ENCODE data around the gene FAM124B. TPM values are rescaled to one million over a fixed set of nuclear protein-coding genes. Genes with fewer than 3 reads are reported as not detected.

The FAM124B gene
- total and polyA plus RNA-seq, 8 donors: 0.09 to 0.78 (median 0.29) TPM; not detected in 1

DNA sequence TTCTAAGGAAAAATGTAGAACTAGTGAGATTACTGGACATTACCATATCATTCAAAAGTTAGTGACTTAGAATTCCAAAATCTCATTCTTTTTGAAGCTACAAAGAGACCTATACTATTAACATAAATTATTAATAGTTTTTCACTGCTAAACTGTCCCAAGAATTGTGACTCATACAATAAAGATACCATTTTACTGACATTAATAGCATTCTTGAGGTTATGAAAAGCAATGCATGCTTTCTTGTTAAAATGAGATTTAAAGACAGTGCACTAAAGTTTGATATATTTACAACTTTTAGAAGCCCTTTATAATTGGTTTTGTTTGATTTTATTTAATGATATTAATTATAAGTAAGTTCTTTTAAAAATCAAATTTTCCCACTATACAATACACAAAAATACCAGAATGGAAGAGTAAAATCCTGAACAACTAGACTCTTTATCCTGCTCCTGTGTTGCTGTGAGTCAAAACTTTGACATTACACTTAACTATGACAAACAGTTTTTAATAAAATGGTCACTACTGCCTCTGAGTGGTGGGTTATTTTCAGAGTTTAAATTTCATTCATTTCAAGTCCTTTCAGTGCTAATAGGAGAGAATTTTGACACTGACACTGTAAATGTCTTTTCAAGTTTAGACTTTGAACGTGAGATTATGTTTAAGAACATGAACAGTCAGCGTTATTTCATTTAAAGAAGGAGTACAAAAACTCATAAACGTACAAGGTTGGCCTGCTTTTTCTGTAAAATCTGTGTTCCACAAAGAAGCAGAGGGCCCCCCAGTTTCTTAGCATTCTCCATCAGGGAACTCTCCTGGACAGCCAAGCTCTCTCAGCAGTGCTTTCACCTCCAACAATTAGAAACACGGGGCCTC is 54.5 kb downstream of the FAM124B start:
- TF ChIP-seq, protein P1, sequence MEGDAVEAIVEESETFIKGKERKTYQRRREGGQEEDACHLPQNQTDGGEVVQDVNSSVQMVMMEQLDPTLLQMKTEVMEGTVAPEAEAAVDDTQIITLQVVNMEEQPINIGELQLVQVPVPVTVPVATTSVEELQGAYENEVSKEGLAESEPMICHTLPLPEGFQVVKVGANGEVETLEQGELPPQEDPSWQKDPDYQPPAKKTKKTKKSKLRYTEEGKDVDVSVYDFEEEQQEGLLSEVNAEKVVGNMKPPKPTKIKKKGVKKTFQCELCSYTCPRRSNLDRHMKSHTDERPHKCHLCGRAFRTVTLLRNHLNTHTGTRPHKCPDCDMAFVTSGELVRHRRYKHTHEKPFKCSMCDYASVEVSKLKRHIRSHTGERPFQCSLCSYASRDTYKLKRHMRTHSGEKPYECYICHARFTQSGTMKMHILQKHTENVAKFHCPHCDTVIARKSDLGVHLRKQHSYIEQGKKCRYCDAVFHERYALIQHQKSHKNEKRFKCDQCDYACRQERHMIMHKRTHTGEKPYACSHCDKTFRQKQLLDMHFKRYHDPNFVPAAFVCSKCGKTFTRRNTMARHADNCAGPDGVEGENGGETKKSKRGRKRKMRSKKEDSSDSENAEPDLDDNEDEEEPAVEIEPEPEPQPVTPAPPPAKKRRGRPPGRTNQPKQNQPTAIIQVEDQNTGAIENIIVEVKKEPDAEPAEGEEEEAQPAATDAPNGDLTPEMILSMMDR (IDR thresholded peaks at IDR 0.05): no peak
- H3K9me3 ChIP-seq: no peaks in the 10 kb centered on the region
- FAIRE-seq (no peak), ATAC-seq (no peak), DNase-seq (no peak)
- H3K27me3 ChIP-seq: no peaks in the 10 kb centered on the region
- H3K4me3 ChIP-seq: no peak overlapping the region
- H3K27ac ChIP-seq: no peak overlapping the region
- no peaks in the 10 kb centered on the region for H3K36me3 ChIP-seq
- intact Hi-C loops (cut with DNase I): no loop called here
- 70 to 71% methylated on average over 4 of the region's 4 CpGs for WGBS, 2 donors
- H3K4me1 ChIP-seq: no peaks in the 10 kb centered on the region

DNA sequence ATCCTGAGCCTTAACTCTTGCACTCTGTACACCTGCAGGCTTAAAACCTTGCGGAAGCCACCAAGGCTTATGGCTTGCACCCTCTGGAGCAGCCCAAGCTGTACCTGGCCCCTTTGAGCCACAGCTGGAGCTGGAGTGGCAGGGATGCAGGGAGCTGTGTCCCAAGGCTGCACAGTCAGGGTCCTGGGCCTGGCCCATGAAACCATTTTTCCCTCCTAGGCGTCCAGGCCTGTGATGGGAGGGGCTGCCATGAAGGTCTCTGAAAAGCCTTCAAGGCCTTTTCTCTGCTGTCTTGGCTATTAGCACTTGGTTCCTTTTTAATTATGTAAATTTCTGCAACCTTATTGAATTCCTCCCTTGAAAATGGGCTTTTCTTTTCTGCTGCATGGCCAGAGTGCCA is 56.4 kb downstream of the FAM124B start:
- Histone ChIP-seq H3K9me3 (no peaks in the 10 kb centered on the region), H3K36me3 (no peaks in the 10 kb centered on the region), H3K27ac (no peak overlapping the region), H3K4me1 (no peaks in the 10 kb centered on the region), H3K4me3 (no peak overlapping the region), H3K27me3 (no peaks in the 10 kb centered on the region)
- DNase-seq (no peak), ATAC-seq (no peak), FAIRE-seq (no peak)
- TF ChIP-seq, protein P1 (IDR thresholded peaks at IDR 0.05): no peak
- intact Hi-C loops (cut with DNase I): no loop called here
- WGBS, 2 donors: 64 to 96% methylated on average over 2 of the region's 2 CpGs

- ATAC-seq: no peak
- WGBS, 2 donors: 31 to 43% methylated on average over 4 of the region's 4 CpGs
- no peaks in the 10 kb centered on the region for H3K27me3 ChIP-seq
- no peaks in the 10 kb centered on the region for H3K9me3 ChIP-seq
- H3K4me3 ChIP-seq: no peak overlapping the region
- no peaks in the 10 kb centered on the region for H3K4me1 ChIP-seq
- intact Hi-C loops (cut with DNase I): no loop called here
- H3K36me3 ChIP-seq: no peaks in the 10 kb centered on the region
- no peak for DNase-seq
- TF ChIP-seq, protein P1 (IDR thresholded peaks at IDR 0.05): no peak
- no peak overlapping the region for H3K27ac ChIP-seq
- no peak for FAIRE-seq
Observed at GRCh38 chr2:224343226-224343625, 58.7 kb downstream of the FAM124B start.

GRCh38 chr2:224335991-224336390 is 65.9 kb downstream of the FAM124B start:
- 35 to 57% methylated on average over 1 of the region's 1 CpG for WGBS, 2 donors
- Histone ChIP-seq H3K9me3 (no peaks in the 10 kb centered on the region), H3K27ac (no peak overlapping the region), H3K4me3 (no peak overlapping the region), H3K27me3 (no peaks in the 10 kb centered on the region), H3K4me1 (no peaks in the 10 kb centered on the region), H3K36me3 (no peaks in the 10 kb centered on the region)
- TF ChIP-seq, protein P1 (IDR thresholded peaks at IDR 0.05): no peak
- intact Hi-C loops (cut with DNase I): no loop called here
- no peak for FAIRE-seq
- no peak for ATAC-seq
- DNase-seq: no peak

DNA sequence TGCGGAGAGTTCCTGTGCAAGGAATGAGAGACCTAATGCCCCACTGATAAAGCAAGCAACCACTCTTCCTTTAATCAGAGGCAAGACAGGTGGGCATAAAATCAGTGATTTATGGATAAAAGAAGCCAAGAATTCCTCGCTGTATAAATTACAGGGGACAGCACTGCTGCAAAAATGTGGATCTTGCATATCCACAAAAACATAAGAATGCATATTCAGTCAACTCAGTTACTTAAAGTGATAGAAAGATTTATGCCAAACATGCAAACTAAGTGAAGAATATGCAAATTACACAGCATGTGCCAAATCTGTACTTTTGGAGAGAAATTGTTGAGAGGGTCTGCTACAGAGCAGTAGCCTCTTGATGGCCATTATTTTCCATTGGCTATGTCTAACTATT is 67.2 kb downstream of the FAM124B start:
- WGBS, 2 donors: 56 to 72% methylated on average over 2 of the region's 2 CpGs
- no peak for ATAC-seq

More for the DNA sequence above, 67.2 kb downstream of the FAM124B start:
- TF ChIP-seq, protein P1 (IDR thresholded peaks at IDR 0.05): no peak
- intact Hi-C loops (cut with DNase I): no loop called here
- no peaks in the 10 kb centered on the region for H3K36me3 ChIP-seq
- DNase-seq: no peak
- H3K9me3 ChIP-seq: no peaks in the 10 kb centered on the region
- no peak overlapping the region for H3K4me3 ChIP-seq
- FAIRE-seq: no peak
- no peaks in the 10 kb centered on the region for H3K27me3 ChIP-seq
- no peak overlapping the region for H3K27ac ChIP-seq
- H3K4me1 ChIP-seq: no peaks in the 10 kb centered on the region

Data from pancreas (tissue), 10 donors.